Cardiac muscle cell (in vitro differentiated cells and primary cell): ENCODE measurements around the gene PAGE4. TPM values are rescaled to one million over a fixed set of nuclear protein-coding genes. Genes with fewer than 3 reads are reported as not detected.

Source experiments
- DNase-seq, 2 donors: peaks; one replicate each; pipeline versions ENCODE4 v3.0.0 to v3.0.0-alpha.2; 2010 to 2017; ENCODE audit warnings: low read depth in 1 of 2, low spot score in 1 of 2
- H3K27ac ChIP-seq: fragments of 200-600 bp; sonication (generic); 2 replicates; pipeline ENCODE4 v1.5.1; 2016
- H3K27me3 ChIP-seq: fragments of 200-600 bp; sonication (generic); 2 replicates; pipeline ENCODE4 v1.6.0; 2016; ENCODE audit warnings: control low read depth
- H3K36me3 ChIP-seq: fragments of 200-600 bp; sonication (generic); 2 replicates; pipeline ENCODE4 v1.5.1; 2016; ENCODE audit warnings: control low read depth
- H3K4me1 ChIP-seq: fragments of 200-600 bp; sonication (generic); 2 replicates; pipeline ENCODE4 v1.8.1; 2017; ENCODE audit warnings: low read depth, mild to moderate bottlenecking, mixed run types
- H3K4me3 ChIP-seq: fragments of 200-600 bp; sonication (generic); 2 replicates; pipeline ENCODE4 v1.5.1; 2016; ENCODE audit warnings: mild to moderate bottlenecking
- H3K9me3 ChIP-seq: fragments of 200-600 bp; sonication (generic); 2 replicates; pipeline ENCODE4 v1.5.1; 2017; ENCODE audit warnings: low read depth, mild to moderate bottlenecking, control low read depth
- polyA plus RNA-seq: library from polyadenylated mRNA; unstranded; fragments of >200 nt; fragmentation: Nextera tagmentation; extraction: Ambion mirVana; gene quantifications from 2 replicates; pipeline ENCODE4 v1.2.1, GENCODE V29; 2016
- total RNA-seq: library from RNA; depleted of rRNA; stranded (reverse); fragments of >200 nt; gene quantifications from 2 replicates; pipeline ENCODE4 v1.2.3, GENCODE V29; 2016
- TF ChIP-seq, protein P1 (sequence below): IDR thresholded peaks from 2 replicates; pipeline ENCODE4 v1.5.1; 2012; ENCODE audit warnings: low read depth, mild to moderate bottlenecking, low read length

PAGE4 gene
- total and polyA plus RNA-seq, 2 experiments from 2014 or later: not detected

DNA sequence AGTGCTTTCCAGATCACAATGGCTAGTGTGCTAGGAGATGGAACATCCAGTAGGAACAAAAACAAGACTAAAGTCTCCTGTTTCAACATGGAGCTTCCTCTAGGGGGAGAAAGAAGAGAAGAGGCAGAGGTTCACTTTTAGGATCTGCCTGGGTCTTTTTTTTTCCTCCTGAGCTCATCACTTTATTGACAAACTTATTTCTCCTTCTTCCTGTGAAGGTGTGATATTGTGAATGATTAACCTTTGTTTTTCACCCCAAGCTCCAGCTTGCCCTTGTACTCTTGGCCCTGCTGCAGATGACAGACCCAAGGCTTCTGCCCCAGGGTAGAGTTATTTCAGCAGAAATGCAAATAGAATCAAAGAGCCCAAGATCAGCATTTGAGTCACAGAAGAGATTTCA is 13.5 kb downstream of the PAGE4 start:
- Histone ChIP-seq H3K4me1 (no peaks in the 10 kb centered on the region), H3K27me3 (no peaks in the 10 kb centered on the region), H3K27ac (no peak overlapping the region), H3K9me3 (no peaks in the 10 kb centered on the region), H3K36me3 (no peaks in the 10 kb centered on the region), H3K4me3 (no peak overlapping the region)
- no peak for DNase-seq
- TF ChIP-seq, protein P1, sequence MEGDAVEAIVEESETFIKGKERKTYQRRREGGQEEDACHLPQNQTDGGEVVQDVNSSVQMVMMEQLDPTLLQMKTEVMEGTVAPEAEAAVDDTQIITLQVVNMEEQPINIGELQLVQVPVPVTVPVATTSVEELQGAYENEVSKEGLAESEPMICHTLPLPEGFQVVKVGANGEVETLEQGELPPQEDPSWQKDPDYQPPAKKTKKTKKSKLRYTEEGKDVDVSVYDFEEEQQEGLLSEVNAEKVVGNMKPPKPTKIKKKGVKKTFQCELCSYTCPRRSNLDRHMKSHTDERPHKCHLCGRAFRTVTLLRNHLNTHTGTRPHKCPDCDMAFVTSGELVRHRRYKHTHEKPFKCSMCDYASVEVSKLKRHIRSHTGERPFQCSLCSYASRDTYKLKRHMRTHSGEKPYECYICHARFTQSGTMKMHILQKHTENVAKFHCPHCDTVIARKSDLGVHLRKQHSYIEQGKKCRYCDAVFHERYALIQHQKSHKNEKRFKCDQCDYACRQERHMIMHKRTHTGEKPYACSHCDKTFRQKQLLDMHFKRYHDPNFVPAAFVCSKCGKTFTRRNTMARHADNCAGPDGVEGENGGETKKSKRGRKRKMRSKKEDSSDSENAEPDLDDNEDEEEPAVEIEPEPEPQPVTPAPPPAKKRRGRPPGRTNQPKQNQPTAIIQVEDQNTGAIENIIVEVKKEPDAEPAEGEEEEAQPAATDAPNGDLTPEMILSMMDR: no peak

DNA sequence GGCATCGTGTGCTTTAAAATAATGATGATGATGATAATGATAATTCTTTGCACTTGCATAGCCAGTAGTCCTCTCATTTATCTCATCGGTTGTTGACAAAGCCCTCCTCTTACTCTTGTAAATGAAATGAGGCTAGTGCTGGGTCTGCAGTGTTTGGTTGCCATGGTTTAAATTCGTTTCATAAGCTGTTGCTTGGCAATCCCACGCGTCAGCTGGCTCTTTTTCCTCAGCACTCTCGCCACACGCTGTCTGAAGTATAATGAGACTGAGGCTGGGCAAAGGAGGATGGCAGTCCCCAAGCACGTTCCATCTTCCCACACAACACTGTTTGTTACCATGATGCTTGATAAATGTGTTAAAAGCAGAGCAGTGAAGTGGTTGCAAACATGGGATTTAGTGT is 15.5 kb downstream of the PAGE4 start:
- no peaks in the 10 kb centered on the region for H3K36me3 ChIP-seq
- no peaks in the 10 kb centered on the region for H3K9me3 ChIP-seq
- no peaks in the 10 kb centered on the region for H3K27me3 ChIP-seq
- TF ChIP-seq, protein P1: no peak
- no peak overlapping the region for H3K4me3 ChIP-seq
- no peaks in the 10 kb centered on the region for H3K4me1 ChIP-seq
- no peak overlapping the region for H3K27ac ChIP-seq
- no peak for DNase-seq

DNA sequence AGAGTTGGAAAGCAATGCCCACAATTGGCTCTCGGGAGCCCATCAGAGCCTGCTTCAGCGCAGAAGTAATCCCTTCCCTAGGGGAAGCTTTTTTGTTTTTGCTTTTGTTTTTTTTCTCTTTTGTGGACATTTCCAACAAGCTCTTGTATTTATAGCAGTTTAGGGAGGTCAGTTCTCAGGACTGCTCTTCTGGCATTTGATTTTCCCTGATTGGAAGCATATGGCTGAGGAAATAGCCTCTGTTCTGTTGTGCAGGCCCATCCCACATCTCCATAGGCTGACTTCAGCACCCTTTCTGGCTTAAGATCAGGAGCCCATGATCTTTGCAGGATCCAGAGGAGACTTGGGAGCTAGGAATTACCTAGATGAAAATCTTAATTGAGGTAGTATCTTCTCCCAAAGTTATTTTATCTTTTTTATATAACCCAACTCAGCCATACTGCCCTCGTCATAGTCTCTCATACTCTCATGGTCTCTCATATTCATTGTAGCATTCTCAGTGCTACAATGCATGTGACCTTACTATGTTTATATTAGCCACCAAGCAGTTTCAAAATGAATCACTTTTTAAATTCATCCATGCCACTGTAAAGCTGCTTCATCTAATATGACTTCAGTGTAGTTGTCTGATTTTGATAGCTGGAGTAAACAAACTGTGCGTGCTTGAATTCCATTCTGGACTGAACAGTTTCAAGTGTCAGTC is 16.7 kb downstream of the PAGE4 start:
- no peaks in the 10 kb centered on the region for H3K9me3 ChIP-seq
- no peaks in the 10 kb centered on the region for H3K36me3 ChIP-seq
- no peak overlapping the region for H3K4me3 ChIP-seq
- TF ChIP-seq, protein P1: no peak
- no peaks in the 10 kb centered on the region for H3K27me3 ChIP-seq
- no peaks in the 10 kb centered on the region for H3K4me1 ChIP-seq
- no peak overlapping the region for H3K27ac ChIP-seq
- no peak for DNase-seq

DNA sequence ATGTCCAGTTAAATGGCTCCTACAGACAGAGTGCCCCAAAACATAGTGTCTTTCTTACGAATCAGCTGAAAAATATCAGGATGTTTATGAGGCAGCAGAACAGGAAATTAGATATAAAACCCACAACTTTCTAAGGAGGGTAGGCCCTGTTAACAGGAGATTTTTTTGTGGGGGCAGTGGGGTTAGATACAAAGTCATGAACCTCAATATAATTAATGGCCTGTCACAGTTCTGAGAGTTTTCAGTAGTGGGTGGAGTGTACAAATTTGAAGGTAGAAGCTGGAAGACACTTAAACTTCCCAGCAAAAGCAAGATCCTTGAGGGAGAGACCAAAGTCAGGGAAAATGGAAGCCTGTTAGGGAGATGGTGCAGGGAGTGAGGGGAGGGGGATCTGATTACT is 17.4 kb downstream of the PAGE4 start:
- H3K4me3 ChIP-seq: no peak overlapping the region
- TF ChIP-seq, protein P1: no peak
- H3K36me3 ChIP-seq: no peaks in the 10 kb centered on the region
- H3K9me3 ChIP-seq: no peaks in the 10 kb centered on the region
- H3K27me3 ChIP-seq: no peaks in the 10 kb centered on the region
- no peak overlapping the region for H3K27ac ChIP-seq
- H3K4me1 ChIP-seq: no peaks in the 10 kb centered on the region
- DNase-seq: no peak

DNA sequence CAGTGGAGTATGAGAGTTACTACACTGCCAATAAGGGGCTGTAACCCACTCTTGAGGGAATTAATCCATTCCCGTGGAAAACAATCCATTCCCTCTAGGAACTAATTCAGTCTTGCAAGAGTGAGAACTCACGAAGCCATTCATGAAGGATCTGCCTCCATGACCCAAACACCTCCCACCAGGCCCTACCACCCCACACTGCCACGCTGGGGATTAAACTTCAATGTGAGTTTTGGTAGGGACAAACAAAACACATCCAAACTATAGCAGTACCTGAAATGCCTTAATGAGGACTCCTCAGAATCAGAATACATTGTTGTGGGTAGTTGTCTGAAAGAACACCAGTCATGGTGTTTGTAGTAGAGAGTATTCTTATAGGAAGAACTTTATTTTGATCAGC is 19.2 kb downstream of the PAGE4 start:
- H3K27ac ChIP-seq: no peak overlapping the region
- H3K9me3 ChIP-seq: no peaks in the 10 kb centered on the region
- TF ChIP-seq, protein P1: no peak
- no peaks in the 10 kb centered on the region for H3K27me3 ChIP-seq
- H3K4me3 ChIP-seq: no peak overlapping the region
- H3K36me3 ChIP-seq: no peaks in the 10 kb centered on the region
- DNase-seq: no peak
- H3K4me1 ChIP-seq: no peaks in the 10 kb centered on the region
